Chondrocyte (in vitro differentiated cells): ENCODE data around the gene DMRT2. TPM values are rescaled to one million over a fixed set of nuclear protein-coding genes. Genes with fewer than 3 reads are reported as not detected.

ENCODE experiments used
- DNase-seq: peaks from one replicate; pipeline ENCODE4 v3.0.0; 2021; ENCODE audit warnings: mixed read lengths, low spot score
- H3K27ac Mint-ChIP-seq: one replicate; pipeline ENCODE4 v1.8.0; 2021; ENCODE audit warnings: mild to moderate bottlenecking, moderate library complexity, mixed read lengths; ENCODE audit not compliant: unreplicated experiment
- H3K27me3 Mint-ChIP-seq: 2 replicates; pipeline ENCODE4 v1.8.0; 2021; ENCODE audit warnings: low read depth, mixed read lengths
- H3K36me3 Mint-ChIP-seq: 2 replicates; pipeline ENCODE4 v1.8.0; 2021; ENCODE audit warnings: low read depth, mixed read lengths
- H3K4me1 Mint-ChIP-seq: 2 replicates; pipeline ENCODE4 v1.8.0; 2021; ENCODE audit warnings: low read depth, mild to moderate bottlenecking, mixed read lengths
- H3K4me3 Mint-ChIP-seq: one replicate; pipeline ENCODE4 v1.8.0; 2021; ENCODE audit warnings: mild to moderate bottlenecking, moderate library complexity, mixed read lengths; ENCODE audit not compliant: unreplicated experiment
- H3K9me3 Mint-ChIP-seq: 2 replicates; pipeline ENCODE4 v1.8.0; 2021; ENCODE audit warnings: low read depth, mixed read lengths
- CTCF ChIP-seq: fragments of 200-600 bp; sonication (generic); IDR thresholded peaks from 2 replicates; pipeline ENCODE4 v1.5.0; 2021; ENCODE audit warnings: antibody characterized with exemption, mild to moderate bottlenecking, moderate library complexity
- total RNA-seq: library from RNA; stranded (reverse); gene quantifications from 3 replicates; pipeline ENCODE4 v1.2.1, GENCODE V29; 2021

DMRT2 gene
- total RNA-seq, 1 donor from 2014 or later = not detected

- peaks cover 5% of the 10 kb centered on the region for H3K36me3 Mint-ChIP-seq
- H3K4me1 Mint-ChIP-seq = peaks cover 24% of the 10 kb centered on the region
- TF ChIP-seq CTCF = no peak
- H3K27me3 Mint-ChIP-seq = peaks cover 68% of the 10 kb centered on the region
- no peak overlapping the region for H3K27ac Mint-ChIP-seq
- peaks cover 19% of the 10 kb centered on the region for H3K9me3 Mint-ChIP-seq
- peak overlapping the region; percentile 64 for H3K4me3 Mint-ChIP-seq
- no peak for DNase-seq
Measured at GRCh38 chr9:1051210-1051583, 1.0 kb downstream of the DMRT2 start.

- no peak for DNase-seq
Measured at GRCh38 chr9:1051584-1052275, 1.6 kb downstream of the DMRT2 start.

GRCh38 chr9:1052365-1053281, 2.5 kb downstream of the DMRT2 start:
- Mint-ChIP-seq H3K36me3 (peaks cover 5% of the 10 kb centered on the region), H3K27me3 (peaks cover 60% of the 10 kb centered on the region), H3K4me1 (peaks cover 19% of the 10 kb centered on the region)

More at GRCh38 chr9:1051584-1052275, 1.6 kb downstream of the DMRT2 start:
- Mint-ChIP-seq H3K27ac (no peak overlapping the region), H3K36me3 (peaks cover 5% of the 10 kb centered on the region), H3K4me1 (peaks cover 24% of the 10 kb centered on the region), H3K4me3 (peak overlapping the region; percentile 64), H3K9me3 (peaks cover 19% of the 10 kb centered on the region), H3K27me3 (peaks cover 66% of the 10 kb centered on the region)
- TF ChIP-seq CTCF = peak; percentile 49

GRCh38 chr9:1053282-1053621, 3.1 kb downstream of the DMRT2 start:
- Mint-ChIP-seq H3K4me1 (peaks cover 18% of the 10 kb centered on the region), H3K27ac (no peak overlapping the region), H3K36me3 (peaks cover 5% of the 10 kb centered on the region), H3K4me3 (no peak overlapping the region), H3K27me3 (peaks cover 54% of the 10 kb centered on the region), H3K9me3 (peaks cover 14% of the 10 kb centered on the region)
- no peak for DNase-seq
- no peak for TF ChIP-seq CTCF

More at GRCh38 chr9:1052365-1053281, 2.5 kb downstream of the DMRT2 start:
- no peak for TF ChIP-seq CTCF
- no peak overlapping the region for H3K27ac Mint-ChIP-seq
- H3K4me3 Mint-ChIP-seq = peak overlapping the region; percentile 56
- no peak for DNase-seq
- peaks cover 14% of the 10 kb centered on the region for H3K9me3 Mint-ChIP-seq

GRCh38 chr9:1053986-1054425, 3.8 kb downstream of the DMRT2 start:
- H3K36me3 Mint-ChIP-seq = peaks cover 5% of the 10 kb centered on the region
- H3K4me1 Mint-ChIP-seq = peaks cover 18% of the 10 kb centered on the region
- no peak overlapping the region for H3K4me3 Mint-ChIP-seq
- no peak for TF ChIP-seq CTCF
- H3K27ac Mint-ChIP-seq = no peak overlapping the region
- H3K9me3 Mint-ChIP-seq = peaks cover 10% of the 10 kb centered on the region
- DNase-seq = no peak
- peaks cover 48% of the 10 kb centered on the region for H3K27me3 Mint-ChIP-seq
